HG02870 (cell line): Measurements from ENCODE around the gene PRDM16.

ENCODE experiments used
- ATAC-seq: cut with Tn5 transposase; IDR thresholded peaks from one replicate; pipeline ENCODE4 v1.9.1; 2021; ENCODE audit warnings: mild to moderate bottlenecking, moderate library complexity; ENCODE audit not compliant: unreplicated experiment

Gene PRDM16

GRCh38 chr1:3346478-3346877, 277.5 kb downstream of the PRDM16 start:
- ATAC-seq = no peak

- ATAC-seq = no peak
Measured at GRCh38 chr1:3347257-3348020, 278.4 kb downstream of the PRDM16 start.

- ATAC-seq = no peak
Measured at GRCh38 chr1:3348196-3348865, 279.3 kb downstream of the PRDM16 start.

- ATAC-seq = no peak
Measured at GRCh38 chr1:3349161-3349967, 280.4 kb downstream of the PRDM16 start.

- no peak for ATAC-seq
Measured at GRCh38 chr1:3349968-3350299, 280.9 kb downstream of the PRDM16 start.

- ATAC-seq = no peak
Measured at GRCh38 chr1:3350506-3351261, 281.7 kb downstream of the PRDM16 start.

- ATAC-seq = no peak
Measured at GRCh38 chr1:3351449-3352298, 282.7 kb downstream of the PRDM16 start.

- no peak for ATAC-seq
Measured at GRCh38 chr1:3352299-3352951, 283.4 kb downstream of the PRDM16 start.

- ATAC-seq = no peak
Measured at GRCh38 chr1:3352952-3353331, 283.9 kb downstream of the PRDM16 start.

- ATAC-seq = no peak
Measured at GRCh38 chr1:3353876-3354275, 284.9 kb downstream of the PRDM16 start.

GRCh38 chr1:3355089-3355488, 286.1 kb downstream of the PRDM16 start:
- ATAC-seq = no peak

GRCh38 chr1:3355894-3356826, 287.2 kb downstream of the PRDM16 start:
- ATAC-seq = no peak

- no peak for ATAC-seq
Measured at GRCh38 chr1:3356827-3357460, 287.9 kb downstream of the PRDM16 start.

- no peak for ATAC-seq
Measured at GRCh38 chr1:3357526-3358297, 288.7 kb downstream of the PRDM16 start.

GRCh38 chr1:3359351-3359750, 290.3 kb downstream of the PRDM16 start:
- no peak for ATAC-seq

- no peak for ATAC-seq
Measured at GRCh38 chr1:3359756-3360440, 290.9 kb downstream of the PRDM16 start.
